ENCODE results near the gene POTEH.
"Not testable (repeated sequence)": the region's sequence is repeated elsewhere in the genome, so short reads cannot be mapped to it uniquely, and the experiment has no call there.

GRCh38 chr22:15651954-15652353, 37.9 kb upstream of the POTEH start:
- TF ChIP-seq EZH2 (IDR thresholded peaks at IDR 0.05; ENCODE audit: low read length, unreplicated experiment); EZH2phosphoT487 (IDR thresholded peaks at IDR 0.05; ENCODE audit: borderline replicate concordance, low read length): not testable (repeated sequence)
